Measurements from ENCODE around the gene SH3RF2. TPM values are rescaled to one million over a fixed set of nuclear protein-coding genes. Genes with fewer than 3 reads are reported as not detected.

Gene SH3RF2
- total and polyA plus RNA-seq, 2 donors (not counting 1 experiment from before 2014, with no cell fraction given), result 0.03 TPM; not detected in 1

DNA sequence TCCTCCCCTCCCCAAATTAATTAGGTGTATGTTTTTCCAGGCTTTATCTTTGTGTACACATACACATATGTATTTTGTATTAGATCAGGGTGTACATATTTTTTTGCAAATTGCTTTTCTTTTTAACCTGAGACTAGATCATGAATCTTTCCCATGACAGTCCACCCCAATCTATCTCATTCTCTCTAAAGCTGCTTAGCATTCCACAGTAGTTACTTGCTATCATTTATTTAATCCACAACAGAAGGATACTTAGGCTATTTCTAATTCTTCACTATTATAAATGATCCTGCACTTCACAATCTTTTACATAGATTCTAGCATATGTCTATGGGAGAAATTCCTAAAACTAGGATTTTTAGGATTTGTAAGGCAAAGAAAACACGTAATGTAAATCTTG is 43.9 kb downstream of the SH3RF2 start:
- no CpG with 5 or more reads among the region's 1 CpG for WGBS (ENCODE audit: insufficient coverage)
- CTCF ChIA-PET, result no interaction called here
- Histone ChIP-seq H3K4me3 (ENCODE audit: control extremely low read depth in 1 of 5, extremely low read depth in 1 of 5, insufficient read depth in 1 of 5, low read depth in 2 of 5, low read length in 4 of 5) (no peak overlapping the region), H2AFZ (ENCODE audit: insufficient read depth, low read depth, low read length, poor library complexity, severe bottlenecking) (no peak overlapping the region), H3K9me3 (ENCODE audit: control extremely low read depth in 1 of 3, control insufficient read depth in 2 of 3, insufficient read depth in 1 of 3, low read length in 2 of 3) (no peaks in the 10 kb centered on the region), H4K20me1 (ENCODE audit: control insufficient read depth, insufficient read depth, low read length, poor library complexity, severe bottlenecking) (no peaks in the 10 kb centered on the region), H3K27ac (ENCODE audit: low read length in 2 of 2) (no peak overlapping the region), H3K79me2 (ENCODE audit: control insufficient read depth, insufficient read depth, low read length) (no peaks in the 10 kb centered on the region), H3K36me3 (replicated peaks in 1 of 2; ENCODE audit: control extremely low read depth in 1 of 2, control insufficient read depth in 1 of 2, extremely low read depth in 1 of 2, insufficient read depth in 2 of 2, low read length in 1 of 2) (no peaks in the 10 kb centered on the region), H3K9ac (ENCODE audit: low read length) (no peak overlapping the region), H3K4me2 (replicated peaks; ENCODE audit: low read depth, low read length, poor library complexity, severe bottlenecking) (no peak overlapping the region), H3K27me3 (replicated peaks in 1 of 4; ENCODE audit: control extremely low read depth in 1 of 4, control insufficient read depth in 3 of 4, insufficient read depth in 4 of 4, low read length in 3 of 4) (no peaks in the 10 kb centered on the region), H3K4me1 (ENCODE audit: control insufficient read depth in 2 of 2, insufficient read depth in 2 of 2, low read length in 2 of 2) (no peaks in the 10 kb centered on the region)
- DNase-seq (no peak), ATAC-seq (ENCODE audit: low read depth) (no peak)
- Mint-ChIP-seq H3K9me3 (ENCODE audit: insufficient read depth) (no peaks in the 10 kb centered on the region), H3K4me1 (no peaks in the 10 kb centered on the region), H3K27me3 (peaks cover 3% of the 10 kb centered on the region), H3K4me3 (no peak overlapping the region), H3K27ac (no peak overlapping the region)
- TF ChIP-seq EZH2 (IDR thresholded peaks at IDR 0.05; ENCODE audit: borderline replicate concordance, insufficient read depth, low read depth, low read length, poor library complexity, severe bottlenecking) (no peak), CTCF (IDR thresholded peaks at IDR 0.05) (no peak)
- POLR2A ChIA-PET, result no interaction called here
- intact Hi-C loops (cut with micrococcal nuclease), result no loop called here

DNA sequence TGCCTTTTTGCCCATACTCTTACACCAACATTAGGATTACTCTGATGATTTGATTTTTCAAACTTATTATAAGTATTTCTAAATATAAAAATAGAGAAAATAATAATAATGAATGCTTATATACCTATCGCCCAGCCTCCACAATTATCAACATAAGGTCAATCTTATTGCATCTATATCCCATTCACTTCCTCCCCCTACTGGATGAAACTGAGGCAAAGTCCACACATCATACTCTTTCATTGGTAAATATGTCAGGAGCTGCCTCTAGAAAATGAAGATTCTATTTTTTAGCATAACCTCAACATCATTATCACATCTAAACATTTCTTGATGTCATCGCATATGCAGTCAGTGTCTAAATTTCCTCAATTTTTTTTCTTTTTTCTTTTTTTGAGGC is 44.3 kb downstream of the SH3RF2 start:
- WGBS (ENCODE audit: insufficient coverage), result 83% methylated on average over 1 of the region's 2 CpGs
- DNase-seq (no peak), ATAC-seq (ENCODE audit: low read depth) (no peak)
- H3K27ac Mint-ChIP-seq, result no peak overlapping the region
- H3K9me3 Mint-ChIP-seq (ENCODE audit: insufficient read depth), result no peaks in the 10 kb centered on the region
- H3K4me1 ChIP-seq (ENCODE audit: control insufficient read depth in 2 of 2, insufficient read depth in 2 of 2, low read length in 2 of 2), result no peaks in the 10 kb centered on the region
- H3K27me3 ChIP-seq (replicated peaks in 1 of 4; ENCODE audit: control extremely low read depth in 1 of 4, control insufficient read depth in 3 of 4, insufficient read depth in 4 of 4, low read length in 3 of 4), result no peaks in the 10 kb centered on the region
- no peak overlapping the region for H3K4me3 ChIP-seq (ENCODE audit: control extremely low read depth in 1 of 5, extremely low read depth in 1 of 5, insufficient read depth in 1 of 5, low read depth in 2 of 5, low read length in 4 of 5)
- TF ChIP-seq EZH2 (IDR thresholded peaks at IDR 0.05; ENCODE audit: borderline replicate concordance, insufficient read depth, low read depth, low read length, poor library complexity, severe bottlenecking) (no peak), CTCF (IDR thresholded peaks at IDR 0.05) (no peak)
- H3K9ac ChIP-seq (ENCODE audit: low read length), result no peak overlapping the region
- ChIA-PET POLR2A (no interaction called here), CTCF (no interaction called here)
- no peaks in the 10 kb centered on the region for H3K9me3 ChIP-seq (ENCODE audit: control extremely low read depth in 1 of 3, control insufficient read depth in 2 of 3, insufficient read depth in 1 of 3, low read length in 2 of 3)
- no peaks in the 10 kb centered on the region for H3K36me3 ChIP-seq (replicated peaks in 1 of 2; ENCODE audit: control extremely low read depth in 1 of 2, control insufficient read depth in 1 of 2, extremely low read depth in 1 of 2, insufficient read depth in 2 of 2, low read length in 1 of 2)
- no peaks in the 10 kb centered on the region for H4K20me1 ChIP-seq (ENCODE audit: control insufficient read depth, insufficient read depth, low read length, poor library complexity, severe bottlenecking)
- intact Hi-C loops (cut with micrococcal nuclease), result no loop called here
- no peaks in the 10 kb centered on the region for H3K79me2 ChIP-seq (ENCODE audit: control insufficient read depth, insufficient read depth, low read length)
- no peak overlapping the region for H3K27ac ChIP-seq (ENCODE audit: low read length in 2 of 2)
- H3K4me2 ChIP-seq (replicated peaks; ENCODE audit: low read depth, low read length, poor library complexity, severe bottlenecking), result no peak overlapping the region
- no peak overlapping the region for H3K4me3 Mint-ChIP-seq
- H3K27me3 Mint-ChIP-seq, result peaks cover 3% of the 10 kb centered on the region
- no peaks in the 10 kb centered on the region for H3K4me1 Mint-ChIP-seq
- no peak overlapping the region for H2AFZ ChIP-seq (ENCODE audit: insufficient read depth, low read depth, low read length, poor library complexity, severe bottlenecking)

Data from B cell (primary cell).